K562 (cell line): ENCODE measurements around the gene CNOT4. TPM values are rescaled to one million over a fixed set of nuclear protein-coding genes. Genes with fewer than 3 reads are reported as not detected.

ENCODE experiments used
- ATF3 ChIP-seq, 2 experiments: fragments of 450-650 bp in 1 of 2; sonication (generic) in 1 of 2; formaldehyde crosslinking in 1 of 2; IDR thresholded peaks in 1 of 2; conservative IDR thresholded peaks in 1 of 2; 2 replicates each; pipeline versions ENCODE4 v1.6.1 to v1.8.1; 2016 to 2023; ENCODE audit warnings: mild to moderate bottlenecking in 2 of 2, moderate library complexity in 2 of 2, inconsistent platforms in 1 of 2, missing genetic modification reagents in 1 of 2
- E2F5 ChIP-seq: sonication (generic); formaldehyde crosslinking; IDR thresholded peaks from 2 replicates; pipeline ENCODE4 v1.8.0; 2022; ENCODE audit warnings: mild to moderate bottlenecking, missing genetic modification reagents
- EP400 ChIP-seq: fragments of 450-650 bp; IDR thresholded peaks from 2 replicates; pipeline ENCODE4 v1.6.1; 2017; ENCODE audit warnings: antibody characterized with exemption, mild to moderate bottlenecking, moderate library complexity
- GATAD2B ChIP-seq: fragments of 450-650 bp; IDR thresholded peaks from 2 replicates; pipeline ENCODE4 v1.6.1; 2017; ENCODE audit warnings: mild to moderate bottlenecking, borderline replicate concordance
- SIN3B ChIP-seq: fragments of 450-650 bp; IDR thresholded peaks from 2 replicates; pipeline ENCODE4 v1.6.1; 2017; ENCODE audit warnings: low read depth, mild to moderate bottlenecking, moderate library complexity
- TCF3 ChIP-seq: sonication (generic); formaldehyde crosslinking; IDR thresholded peaks from 2 replicates; pipeline ENCODE4 v1.4.0; 2020; ENCODE audit warnings: mild to moderate bottlenecking, missing genetic modification reagents
- ZNF592 ChIP-seq: fragments of 450-650 bp; IDR thresholded peaks from 2 replicates; pipeline ENCODE4 v1.6.1; 2017; ENCODE audit warnings: antibody characterized with exemption, mild to moderate bottlenecking
- polyA plus RNA-seq, 8 experiments: library from polyadenylated mRNA; depleted of rRNA in 4 of 8; stranded (reverse) in 5 of 8; unstranded in 3 of 8; fragments of >200 nt; fragmentation: Nextera tagmentation in 2 of 8; fragmentation: Illumina TruSeq in 1 of 8; extraction: Ambion mirVana in 2 of 8; extraction: Trizol in 1 of 8; gene quantifications; 2 replicates each; pipeline versions ENCODE4 v1.2.1 to v1.2.3, GENCODE V29; 2011 to 2014; ENCODE audit warnings: inconsistent platforms in 1 of 8, missing spikeins in 1 of 8
- total RNA-seq, 7 experiments: library from RNA; depleted of rRNA in 6 of 7; stranded (reverse); fragments of >200 nt in 6 of 7; fragmentation: Illumina TruSeq in 2 of 7; extraction: Trizol in 2 of 7; gene quantifications; 2 replicates each; pipeline versions ENCODE4 v1.2.1 to v1.2.3, GENCODE V29; 2011 to 2021; ENCODE audit warnings: low replicate concordance in 1 of 7

CNOT4 gene
- total and polyA plus RNA-seq, 9 of the 15 experiments (the other 6 are each of a cell fraction or from before 2014, with no cell fraction given) = 8.6 to 24.1 (median 15.4) TPM

GRCh38 chr7:135499818-135500217 lies 10.1 kb downstream of the CNOT4 start (continued):
- TF ChIP-seq EP400 (peak; percentile 55), GATAD2B (0 out of 2 replicates have a peak, but pooled peaks have one; percentile 14), E2F5 (no peak), ZNF592 (peak; percentile 31; the same call in 1 of the 2 replicates), TCF3 (CRISPR knock-in tag) (no peak), SIN3B (no peak), ATF3 (IDR thresholded peaks at IDR 0.05) (peak; percentile 95), ATF3 (CRISPR knock-in tag; conservative IDR thresholded peaks at IDR 0.05) (no peak)
